HG03354 (cell line): Measurements from ENCODE around the gene CHTF18.
"Not testable (repeated sequence)": the region's sequence is repeated elsewhere in the genome, so short reads cannot be mapped to it uniquely, and the experiment has no call there.

Source experiments
- ATAC-seq: cut with Tn5 transposase; IDR thresholded peaks from one replicate; pipeline ENCODE4 v1.9.1; 2021; ENCODE audit warnings: mild to moderate bottlenecking; ENCODE audit not compliant: unreplicated experiment, poor library complexity, severe bottlenecking

The CHTF18 gene

DNA sequence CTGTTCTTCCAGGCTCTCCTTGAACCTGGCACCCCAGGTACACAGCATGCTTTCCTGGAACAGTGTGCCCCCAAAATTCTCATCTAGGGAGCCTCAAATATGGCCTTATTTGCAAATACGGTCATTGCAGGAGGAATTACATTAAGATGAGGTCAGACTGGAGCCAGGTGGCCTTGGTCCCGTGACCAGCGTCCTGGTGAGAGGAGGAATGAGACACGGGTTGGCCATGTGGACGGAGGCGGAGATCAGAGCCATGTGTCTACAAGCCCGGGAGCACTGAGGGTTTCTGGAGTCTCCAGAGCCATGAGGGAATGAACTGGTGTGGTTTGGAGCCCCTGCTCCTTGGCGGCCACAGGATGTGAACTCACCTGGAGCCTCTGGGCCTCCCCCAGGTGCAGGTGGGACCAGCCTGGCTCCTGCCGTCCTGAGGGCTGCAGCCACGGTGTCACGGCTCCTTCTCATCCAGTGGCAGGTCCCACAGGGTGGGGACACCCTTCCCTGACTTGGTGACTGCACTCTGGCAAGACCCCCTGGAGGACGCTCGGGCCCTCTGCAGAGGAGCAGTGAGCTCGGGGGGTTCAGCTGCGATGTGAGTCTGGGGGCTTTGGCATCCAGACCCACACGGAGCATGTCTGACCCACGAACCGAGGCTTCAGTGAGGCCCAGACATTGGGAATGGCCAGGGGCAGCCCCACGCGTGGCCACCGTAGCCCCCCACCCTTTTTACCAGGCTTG lies 33.9 kb downstream of the CHTF18 start:
- ATAC-seq = no peak

DNA sequence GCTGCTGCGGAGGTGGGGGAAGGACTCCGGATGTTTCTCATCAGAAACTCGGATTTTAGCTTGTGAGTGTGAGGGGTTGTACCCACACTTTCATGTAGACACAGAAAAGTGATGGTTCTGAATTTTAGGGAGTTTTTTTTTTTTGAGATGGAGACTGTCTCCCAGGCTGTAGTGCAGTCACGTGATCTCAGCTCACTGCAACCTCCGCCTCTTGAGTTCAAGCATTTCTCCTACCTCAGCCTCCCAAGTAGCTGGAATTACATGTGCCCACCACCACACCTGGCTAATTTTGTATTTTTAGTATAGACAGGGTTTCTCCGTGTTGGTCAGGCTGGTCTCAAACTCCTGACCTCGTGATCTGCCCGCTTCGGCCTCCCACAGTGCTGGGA lies 34.5 kb downstream of the CHTF18 start:
- no peak for ATAC-seq

DNA sequence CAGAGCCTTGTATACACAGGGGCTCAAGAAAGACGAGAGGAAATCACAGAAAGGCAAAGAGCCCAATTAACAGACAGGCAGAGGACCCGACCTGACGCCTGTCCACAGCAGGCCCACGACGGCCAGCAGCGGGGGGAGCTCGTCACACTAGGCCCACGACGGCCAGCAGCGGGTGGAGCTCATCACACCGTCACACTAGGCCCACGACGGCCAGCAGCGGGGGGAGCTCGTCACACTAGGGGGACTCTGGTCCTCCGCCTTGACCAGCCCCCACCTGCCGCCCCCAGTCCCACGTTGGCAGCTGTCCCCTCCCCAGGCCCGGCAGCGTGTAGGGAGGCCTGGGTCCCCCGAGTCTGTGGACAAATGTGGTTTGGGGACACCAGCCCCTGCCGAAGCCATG lies 35.8 kb downstream of the CHTF18 start:
- ATAC-seq = no peak

DNA sequence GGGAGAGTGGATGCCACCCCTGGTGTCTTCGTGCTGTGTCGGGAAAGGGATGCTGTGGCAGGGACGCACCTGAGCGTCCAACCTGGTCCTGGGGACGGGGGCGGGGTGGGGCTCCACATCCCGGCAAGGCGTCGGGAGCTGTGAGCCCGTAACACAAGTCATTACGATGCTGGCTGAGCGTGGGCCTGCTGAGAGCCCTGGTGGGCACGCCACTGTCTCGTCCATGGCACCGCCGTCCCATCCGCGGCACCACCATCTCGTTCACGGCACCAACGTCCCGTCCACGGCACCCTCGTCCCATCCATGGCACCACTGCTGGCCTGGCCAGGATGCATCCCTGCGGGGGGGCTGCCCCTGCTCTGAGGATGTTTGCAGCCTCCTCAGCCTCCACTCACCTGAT lies 36.2 kb downstream of the CHTF18 start:
- ATAC-seq = no peak

DNA sequence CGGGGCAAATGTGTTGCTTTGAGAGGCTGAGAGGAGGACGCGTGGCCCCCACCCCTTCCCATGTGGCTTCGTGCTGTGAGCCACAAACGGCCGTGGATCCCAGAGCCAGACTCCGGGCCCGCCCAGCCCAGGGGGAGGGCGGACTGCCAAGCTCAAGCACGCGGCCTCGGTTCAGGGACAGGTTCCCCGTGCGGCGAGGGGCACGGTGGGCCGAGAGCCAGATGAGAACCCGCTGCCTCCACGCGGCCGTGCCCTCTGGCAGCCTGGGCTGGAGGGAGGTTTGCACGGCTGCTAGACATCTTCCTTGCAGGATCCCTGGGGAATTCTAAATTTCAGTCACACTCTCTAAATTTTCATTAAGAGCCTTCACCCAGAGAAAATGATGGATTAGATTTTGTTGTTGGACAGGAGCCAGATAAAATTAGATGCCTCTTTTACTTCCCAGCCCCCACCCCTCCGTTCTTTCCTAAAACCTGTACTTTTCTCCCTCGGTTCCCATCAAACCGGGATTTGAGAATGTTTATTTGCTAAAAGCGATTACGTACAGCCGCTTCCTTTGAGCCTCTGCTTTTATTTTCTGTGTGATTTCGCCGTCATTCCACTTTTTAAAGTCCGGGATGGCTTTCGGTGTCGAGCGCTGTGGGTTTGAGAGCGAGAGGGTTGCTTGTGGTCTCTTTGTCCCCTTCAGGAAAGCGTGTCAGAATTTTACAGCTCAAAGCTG lies 37.1 kb downstream of the CHTF18 start:
- ATAC-seq = no peak

DNA sequence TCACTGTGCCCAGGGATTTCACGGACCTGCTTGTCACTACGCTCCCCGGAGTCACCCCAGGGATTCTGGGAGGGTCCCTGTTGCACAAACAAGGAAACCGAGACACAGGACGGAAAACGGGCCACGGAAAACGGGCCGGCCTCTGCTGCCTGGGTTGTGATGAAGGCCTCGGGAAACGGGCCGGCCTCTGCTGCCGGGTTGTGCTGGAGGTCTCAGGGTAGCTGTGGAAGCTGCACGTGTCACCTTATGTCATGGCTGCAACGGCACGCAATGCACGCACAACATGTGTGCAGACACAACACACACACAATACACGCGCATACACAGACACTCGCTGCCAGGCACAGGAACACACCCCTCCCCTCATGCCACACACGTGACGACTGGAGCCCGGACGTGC lies 39.1 kb downstream of the CHTF18 start:
- no peak for ATAC-seq

GRCh38 chr16:828891-829290 lies 40.5 kb downstream of the CHTF18 start:
- ATAC-seq = no peak

DNA sequence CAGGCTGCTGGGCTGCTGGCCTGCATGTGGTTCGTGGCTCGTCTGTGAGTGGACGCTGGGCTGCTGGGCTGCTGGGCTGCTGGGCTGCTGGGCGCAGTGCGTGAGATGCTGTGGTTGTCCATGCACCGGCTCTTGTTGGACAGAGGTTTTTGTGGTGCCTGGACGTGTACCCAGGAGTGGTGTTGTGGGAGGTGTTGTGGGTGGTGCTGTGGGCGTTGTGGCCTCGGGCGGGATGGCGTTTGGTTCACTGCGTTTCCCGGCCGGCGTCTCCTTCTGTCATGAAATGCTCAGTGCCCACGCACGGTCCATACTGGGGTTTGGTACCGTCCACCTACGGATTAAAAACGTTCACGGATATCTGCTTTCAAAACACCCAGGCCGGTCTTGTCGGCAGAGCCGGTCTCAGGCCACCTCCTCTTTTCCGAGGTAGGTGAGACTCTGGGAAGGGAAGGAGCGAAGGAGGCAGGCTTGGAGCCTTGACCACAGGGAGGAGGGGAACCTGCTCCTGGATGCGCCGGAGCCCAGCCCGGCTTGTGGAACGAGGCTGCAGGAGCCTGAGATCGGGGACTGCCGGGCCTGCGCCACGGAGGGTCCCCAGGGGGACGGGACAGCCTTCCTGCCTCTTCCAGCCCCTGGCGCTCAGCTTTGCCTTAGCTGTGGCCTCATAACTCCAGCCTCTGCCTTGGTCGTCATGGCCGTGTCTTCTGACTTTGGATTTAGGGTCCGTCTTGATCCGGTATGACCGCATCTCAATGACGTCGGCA lies 41.9 kb downstream of the CHTF18 start:
- ATAC-seq = no peak

- ATAC-seq = no peak
Observed at GRCh38 chr16:830871-831570, 42.6 kb downstream of the CHTF18 start.

- no peak for ATAC-seq
Observed at GRCh38 chr16:831571-832413, 43.4 kb downstream of the CHTF18 start.

DNA sequence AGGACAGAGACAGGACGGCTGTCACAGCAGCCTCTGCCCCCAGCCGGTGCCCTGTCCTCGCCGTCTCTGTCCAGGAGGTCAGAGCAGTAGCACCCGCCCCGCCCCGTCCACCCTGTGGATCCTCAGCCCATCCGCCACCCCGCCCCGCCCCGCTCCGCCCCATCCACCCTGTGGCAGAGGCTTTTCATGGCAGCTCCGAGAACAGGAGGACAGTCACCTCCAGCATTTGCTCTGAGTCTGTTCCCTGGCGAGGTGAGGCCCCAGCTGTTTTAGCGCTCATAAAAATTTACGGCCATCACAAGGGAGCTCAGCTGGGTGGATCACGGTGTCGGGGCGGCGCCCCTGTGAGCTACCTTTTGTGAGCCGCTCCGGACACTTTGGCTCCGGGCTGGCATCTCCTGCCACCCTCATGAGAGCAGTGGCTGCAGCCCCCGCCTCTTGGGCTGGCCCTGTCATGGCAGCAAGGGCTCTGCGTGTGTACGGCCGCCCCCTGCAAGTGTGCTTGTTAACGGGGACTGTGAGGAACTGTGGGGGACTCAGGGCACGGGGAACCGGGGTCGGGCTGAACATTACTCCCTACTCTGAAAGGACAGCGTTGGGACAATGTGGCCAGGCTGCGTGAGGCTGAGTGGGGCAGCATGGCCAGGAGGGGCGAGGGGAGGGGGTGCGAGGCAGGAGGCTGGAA lies 44.4 kb downstream of the CHTF18 start:
- ATAC-seq = no peak

DNA sequence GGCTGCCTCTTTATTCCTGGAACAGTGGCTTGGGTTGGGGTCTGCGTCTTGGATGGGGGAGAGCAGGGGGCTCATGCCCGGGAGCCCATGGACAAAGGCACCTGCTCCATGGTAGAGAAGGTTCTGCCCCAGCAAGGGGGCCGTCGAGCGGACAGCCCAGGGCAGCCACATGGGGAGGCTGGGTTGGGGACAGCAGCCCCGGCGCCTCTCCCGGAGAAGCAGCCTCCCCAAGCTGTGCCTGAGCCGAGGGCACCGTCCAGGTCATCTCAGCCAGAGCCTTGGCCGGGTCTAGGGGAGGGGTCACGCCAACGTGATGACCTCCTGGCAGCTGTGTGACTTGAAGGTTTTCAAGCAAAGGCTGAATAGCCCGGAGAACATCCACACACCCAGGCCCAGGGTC lies 45.0 kb downstream of the CHTF18 start:
- ATAC-seq = no peak

DNA sequence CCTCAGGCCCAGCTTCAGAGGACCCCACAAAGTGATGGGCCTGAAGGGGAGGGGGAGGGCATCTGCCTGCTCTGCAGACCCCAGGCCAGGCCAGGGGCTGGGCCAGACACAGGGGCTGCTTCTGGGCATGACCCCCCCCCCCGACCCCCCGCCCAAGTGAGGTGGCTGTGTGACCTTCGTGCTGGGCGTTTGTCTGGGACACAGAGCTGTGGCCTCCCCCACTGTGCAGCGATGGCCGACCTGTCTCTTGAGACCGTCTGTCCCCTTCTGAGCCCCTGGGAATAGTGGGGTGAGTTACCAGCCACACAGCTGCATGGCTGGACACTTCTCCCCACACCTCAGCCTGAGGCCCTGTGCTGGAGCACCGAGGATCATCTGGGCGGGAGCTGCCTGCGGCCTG lies 47.0 kb downstream of the CHTF18 start:
- ATAC-seq = no peak

DNA sequence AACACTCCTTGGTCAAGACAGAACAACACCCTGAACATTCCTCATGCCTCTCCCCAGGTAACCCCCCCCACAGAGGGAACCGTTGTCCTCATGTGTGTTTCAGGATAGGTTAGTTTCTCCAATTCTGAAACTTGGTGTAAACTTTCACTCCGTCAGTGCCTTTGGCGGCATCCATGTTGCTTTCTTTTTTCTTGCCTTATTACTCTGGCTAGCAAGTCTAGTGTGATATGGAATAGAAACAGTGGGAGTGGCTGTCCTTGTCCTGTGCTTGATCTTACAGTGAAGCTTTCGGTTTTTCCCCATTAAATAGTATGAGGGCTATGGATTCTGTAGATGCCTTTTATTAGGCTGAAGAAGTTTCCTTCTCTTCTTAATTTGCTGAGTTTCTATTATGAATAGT lies 47.8 kb downstream of the CHTF18 start:
- no peak for ATAC-seq

DNA sequence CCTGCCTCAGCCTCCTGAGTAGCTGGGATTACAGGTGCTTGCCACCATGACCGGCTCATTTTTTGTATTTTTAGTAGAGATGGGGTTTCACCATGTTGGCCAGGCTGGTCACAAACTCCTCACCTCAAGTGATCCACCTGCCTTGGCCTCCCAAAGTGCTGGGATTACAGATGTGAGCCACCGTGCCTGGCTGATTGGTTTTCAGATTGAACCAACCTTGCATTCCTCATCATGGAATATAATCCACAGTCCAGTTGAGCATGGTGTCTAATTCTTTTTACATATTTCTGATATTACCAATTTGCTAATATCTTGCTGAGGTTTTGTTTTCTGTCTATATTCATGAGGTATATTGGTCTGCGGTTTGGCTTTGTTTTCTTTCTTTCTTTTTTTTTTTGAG lies 48.4 kb downstream of the CHTF18 start:
- not testable (repeated sequence) for ATAC-seq

DNA sequence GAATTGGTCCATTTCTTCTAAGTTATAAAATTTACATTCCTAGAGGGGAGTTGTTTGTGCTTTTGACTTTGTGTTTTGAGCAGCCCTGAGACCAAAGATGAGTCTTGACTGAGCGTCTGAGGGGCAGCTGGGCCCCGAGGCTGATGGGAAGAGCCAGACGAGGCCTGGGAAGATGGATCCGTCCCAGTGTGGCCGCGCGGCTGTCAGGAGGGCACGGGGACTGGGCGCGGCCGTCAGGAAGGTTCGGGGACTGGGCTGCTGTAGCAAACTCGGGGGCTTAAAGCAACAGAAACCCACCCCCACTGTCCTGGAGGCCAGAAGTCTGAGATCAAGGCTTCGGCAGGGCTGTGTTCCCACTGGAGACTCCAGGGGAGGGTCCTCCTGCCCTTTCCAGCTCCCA lies 50.3 kb downstream of the CHTF18 start:
- no peak for ATAC-seq

DNA sequence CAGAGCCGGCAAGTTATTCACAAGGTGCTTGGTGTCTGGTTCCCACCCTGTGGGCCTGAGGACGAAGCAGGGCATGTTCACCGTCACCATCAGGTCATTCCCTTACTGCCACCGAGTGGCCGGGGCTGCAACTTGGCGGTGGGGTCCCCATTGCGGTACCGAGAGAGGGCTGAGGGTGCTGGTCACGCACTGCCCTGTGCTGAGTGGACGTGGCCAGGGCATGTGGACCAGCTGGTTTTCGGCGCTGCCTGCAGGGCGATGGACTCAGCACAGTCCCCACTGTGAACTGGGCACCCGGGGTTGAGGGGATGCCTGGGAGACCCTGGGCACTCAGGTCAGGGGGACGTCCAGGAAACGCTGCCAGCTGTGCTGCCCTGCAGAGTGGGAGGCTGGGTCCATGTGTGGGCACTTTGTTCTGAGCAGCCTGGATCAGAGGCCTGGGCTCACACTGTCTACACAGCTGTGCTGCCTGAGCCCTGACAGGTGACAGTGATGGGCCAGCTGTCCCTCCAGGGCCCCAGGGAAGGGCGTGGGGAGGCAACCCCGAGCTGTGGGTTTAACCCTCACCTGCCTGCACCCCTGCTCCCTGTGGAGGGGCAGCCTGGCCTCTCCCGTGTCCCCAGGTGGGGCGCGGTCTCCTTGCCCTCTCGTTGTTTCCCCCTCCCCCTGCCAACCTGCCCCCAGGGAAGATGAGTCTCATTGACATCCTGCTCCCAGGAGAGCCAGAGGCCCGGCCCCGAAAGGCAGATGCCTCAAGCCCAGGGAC lies 51.4 kb downstream of the CHTF18 start:
- no peak for ATAC-seq
